IMR-90 (cell line): Measurements from ENCODE around the gene PCDH19. TPM values are rescaled to one million over a fixed set of nuclear protein-coding genes. Genes with fewer than 3 reads are reported as not detected.
A peak's percentile ranks its signal among the peaks of the same experiment; 100 is the strongest.

ENCODE experiments used
- ATAC-seq: fragments of 200-7000 bp; cut with Tn5 transposase; 2 replicates; pipeline ENCODE4 v1.9.1; 2020; ENCODE audit warnings: low read depth, mild to moderate bottlenecking, moderate library complexity
- BruUV-seq: library from RNA; stranded (reverse); fragments of 400-500 nt; replicated peaks from 2 replicates; lab custom pipeline; 2021; lab: Mats Ljungman, UMichigan
- CTCF ChIA-PET: fragments of 300-600 bp; formaldehyde crosslinking; extraction: SDS; loops from one replicate; lab custom pipeline; 2021; ENCODE audit warnings: antibody characterized with exemption; lab: Yijun Ruan, JAX
- POLR2A ChIA-PET: fragments of 300-600 bp; sonication (Branson Sonifier 250); formaldehyde crosslinking; loops from one replicate; lab custom pipeline; 2022; ENCODE audit warnings: antibody characterized with exemption; ENCODE audit not compliant: unreplicated experiment; lab: Charles Lee
- DNase-seq: peaks from one replicate; pipeline ENCODE4 v3.0.0; 2013
- H2AFZ ChIP-seq: replicated peaks from 2 replicates; pipeline ENCODE3; 2013; ENCODE audit warnings: low read length, mild to moderate bottlenecking; ENCODE audit not compliant: poor library complexity
- H2AK5ac ChIP-seq: 2 replicates; pipeline ENCODE4 v1.6.1; 2013; ENCODE audit warnings: low read depth, low read length, inconsistent platforms
- H2AK9ac ChIP-seq: replicated peaks from 2 replicates; pipeline ENCODE3; 2013; ENCODE audit warnings: mild to moderate bottlenecking, low read depth, low read length, moderate library complexity; ENCODE audit not compliant: poor library complexity
- H2BK120ac ChIP-seq: 2 replicates; pipeline ENCODE4 v1.6.1; 2013; ENCODE audit warnings: low read depth, low read length, inconsistent platforms
- H2BK15ac ChIP-seq: 3 replicates; pipeline ENCODE4 v1.6.1; 2013; ENCODE audit warnings: low read depth, low read length, inconsistent platforms
- H2BK20ac ChIP-seq: 2 replicates; pipeline ENCODE4 v1.6.1; 2013; ENCODE audit warnings: low read depth, mild to moderate bottlenecking, inconsistent platforms, low read length, moderate library complexity
- H2BK5ac ChIP-seq: 2 replicates; pipeline ENCODE4 v1.6.1; 2013; ENCODE audit warnings: mild to moderate bottlenecking, low read depth, low read length, inconsistent platforms; ENCODE audit not compliant: poor library complexity, severe bottlenecking
- H3K14ac ChIP-seq: replicated peaks from 2 replicates; pipeline ENCODE4 v1.6.1; 2013; ENCODE audit warnings: low read depth, low read length, inconsistent platforms
- H3K18ac ChIP-seq: 2 replicates; pipeline ENCODE4 v1.6.1; 2013; ENCODE audit warnings: low read depth, low read length, control low read depth
- H3K23ac ChIP-seq: 2 replicates; pipeline ENCODE4 v1.6.1; 2013; ENCODE audit warnings: low read depth, low read length, inconsistent platforms
- H3K27ac ChIP-seq: 2 replicates; pipeline ENCODE4 v1.5.1; 2013; ENCODE audit warnings: mild to moderate bottlenecking, control low read depth, low read length; ENCODE audit not compliant: insufficient read depth
- H3K27me3 ChIP-seq: 2 replicates; pipeline ENCODE4 v1.6.1; 2013; ENCODE audit warnings: low read length; ENCODE audit not compliant: control insufficient read depth, insufficient read depth
- H3K36me3 ChIP-seq: 2 replicates; pipeline ENCODE4 v1.6.1; 2013; ENCODE audit warnings: low read length, mixed read lengths; ENCODE audit not compliant: control insufficient read depth, insufficient read depth
- H3K4ac ChIP-seq: 2 replicates; pipeline ENCODE4 v1.6.1; 2013; ENCODE audit warnings: low read depth, low read length, inconsistent platforms
- H3K4me1 ChIP-seq: 2 replicates; pipeline ENCODE4 v1.6.1; 2013; ENCODE audit warnings: low read length, mixed read lengths; ENCODE audit not compliant: control insufficient read depth, insufficient read depth
- H3K4me2 ChIP-seq: 2 replicates; pipeline ENCODE4 v1.6.1; 2013; ENCODE audit warnings: low read depth, mild to moderate bottlenecking, control low read depth, low read length, moderate library complexity
- H3K4me3 ChIP-seq: 2 replicates; pipeline ENCODE4 v1.5.1; 2013; ENCODE audit warnings: low read depth, mild to moderate bottlenecking, control low read depth, low read length, moderate library complexity; ENCODE audit not compliant: insufficient read depth
- H3K56ac ChIP-seq: 2 replicates; pipeline ENCODE4 v1.6.1; 2013; ENCODE audit warnings: low read length, inconsistent platforms; ENCODE audit not compliant: insufficient read depth; ENCODE audit errors: extremely low read depth
- H3K79me1 ChIP-seq, 2 experiments: 2 replicates each; pipeline ENCODE4 v1.6.1; 2013; ENCODE audit warnings: low read length in 2 of 2, inconsistent platforms in 1 of 2, low read depth in 1 of 2
- H3K9ac ChIP-seq: 2 replicates; pipeline ENCODE4 v1.6.1; 2013; ENCODE audit warnings: low read depth, low read length, control low read depth
- H3K9me1 ChIP-seq: 2 replicates; pipeline ENCODE4 v1.6.1; 2013; ENCODE audit warnings: low read length, inconsistent platforms; ENCODE audit not compliant: insufficient read depth
- H3K9me3 ChIP-seq: 2 replicates; pipeline ENCODE4 v1.6.1; 2013; ENCODE audit warnings: low read length; ENCODE audit not compliant: control insufficient read depth, insufficient read depth
- H4K20me1 ChIP-seq: 2 replicates; pipeline ENCODE4 v1.6.1; 2013; ENCODE audit warnings: low read length, inconsistent platforms; ENCODE audit not compliant: insufficient read depth
- H4K5ac ChIP-seq: 2 replicates; pipeline ENCODE4 v1.6.1; 2013; ENCODE audit warnings: mild to moderate bottlenecking, low read depth, low read length, control low read depth
- H4K8ac ChIP-seq, 2 experiments: 2 replicates each; pipeline ENCODE4 v1.6.1; 2013; ENCODE audit warnings: low read depth in 2 of 2, low read length in 2 of 2, control low read depth in 1 of 2, inconsistent platforms in 1 of 2
- H4K91ac ChIP-seq: 2 replicates; pipeline ENCODE4 v1.6.1; 2013; ENCODE audit warnings: low read depth, low read length, inconsistent platforms; ENCODE audit not compliant: insufficient read depth
- CEBPB ChIP-seq: IDR thresholded peaks from 2 replicates; pipeline ENCODE4 v1.6.1; 2012; ENCODE audit warnings: low read depth, low read length, improper control_type of control experiment
- MAFK ChIP-seq: IDR thresholded peaks from 2 replicates; pipeline ENCODE4 v1.6.1; 2012; ENCODE audit warnings: low read depth, low read length, improper control_type of control experiment
- WGBS, 2 experiments: methylation state at CpG; one replicate each; pipeline versions ENCODE4 v1.1.5 to v1.1.7; 2013; ENCODE audit warnings: missing lambda C conversion rate in 2 of 2; ENCODE audit not compliant: insufficient read length in 1 of 2; ENCODE audit errors: extremely low coverage in 2 of 2; 5-methylcytosine and 5-hydroxymethylcytosine counted together
- dilution Hi-C: fragments of 300-500 bp; cut with HindIII; formaldehyde crosslinking; loops from one replicate; pipeline ENCODE4 v1.14.3; 2018; ENCODE audit warnings: low sequenced_read_pairs; ENCODE audit not compliant: unreplicated experiment
- in situ Hi-C: fragments of 300-500 bp; cut with MboI; formaldehyde crosslinking; loops from 3 replicates; pipeline ENCODE4 v1.14.3; 2019; ENCODE audit warnings: low sequenced_read_pairs, inconsistent platforms, mixed read lengths
- intact Hi-C: fragments of 100-400 bp; cut with micrococcal nuclease; formaldehyde crosslinking; loops from 2 replicates; pipeline ENCODE4 v1.10.0; 2022
- polyA plus RNA-seq, 3 experiments: library from polyadenylated mRNA; depleted of rRNA; stranded (reverse); fragments of >200 nt; gene quantifications; 2 replicates each; pipeline ENCODE4 v1.2.3, GENCODE V29; 2012; ENCODE audit warnings: low replicate concordance in 1 of 3
- total RNA-seq: library from RNA; depleted of rRNA; stranded (reverse); fragments of >200 nt; gene quantifications from 2 replicates; pipeline ENCODE4 v1.2.3, GENCODE V29; 2012

PCDH19 gene
- total and polyA plus RNA-seq, 2 of the 4 experiments (the other 2 are of a cell fraction): not detected

DNA sequence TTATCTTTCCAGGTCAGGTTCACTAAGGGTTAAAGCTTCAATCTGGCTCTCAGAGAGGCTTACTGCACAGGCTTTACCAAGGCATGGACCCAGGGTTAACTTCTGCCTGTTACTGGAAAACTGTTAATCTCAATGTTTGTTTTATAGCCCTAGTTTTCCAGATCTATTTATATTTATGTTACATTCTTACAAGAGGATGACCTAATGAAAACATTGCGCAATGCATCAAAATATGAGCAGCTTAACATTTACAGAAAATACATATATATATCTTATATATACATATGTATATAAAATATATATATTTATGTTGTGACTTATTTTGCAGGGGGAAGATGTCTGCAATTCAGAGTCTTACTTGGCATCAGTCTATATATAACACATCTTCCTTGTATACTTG lies 112.3 kb downstream of the PCDH19 start:
- Histone ChIP-seq H3K27me3 (no peaks in the 10 kb centered on the region; the same call in 1 of the 2 replicates), H3K18ac (no peak overlapping the region), H2BK120ac (no peak overlapping the region), H3K23ac (no peak overlapping the region), H4K20me1 (no peaks in the 10 kb centered on the region; the same call in 1 of the 2 replicates), H2AK9ac (no peak overlapping the region), H3K79me1 (no peaks in the 10 kb centered on the region), H3K4me2 (no peak overlapping the region), H4K5ac (no peak overlapping the region), H3K4ac (no peak overlapping the region), H3K14ac (no peak overlapping the region), H3K56ac (no peak overlapping the region), H4K91ac (no peak overlapping the region), H3K4me1 (no peaks in the 10 kb centered on the region), H2AFZ (no peak overlapping the region), H3K4me3 (no peak overlapping the region), H3K9ac (no peak overlapping the region), H2BK5ac (no peak overlapping the region), H2BK20ac (no peak overlapping the region), H2AK5ac (no peak overlapping the region), H3K36me3 (no peaks in the 10 kb centered on the region), H4K8ac (no peak overlapping the region), H3K9me3 (0 out of 2 replicates have a peak, but pooled peaks cover 2% of the 10 kb centered on the region), H3K27ac (no peak overlapping the region), H2BK15ac (no peak overlapping the region), H3K9me1 (no peaks in the 10 kb centered on the region)
- WGBS, 2 experiments: no CpG with 5 or more reads among the region's 1 CpG
- in situ Hi-C loops (no loop called here), dilution Hi-C loops (no loop called here), intact Hi-C loops (no loop called here)
- ChIA-PET POLR2A (no interaction called here), CTCF (no interaction called here)
- ATAC-seq: no peak
- DNase-seq: no peak
- no TSS peak for BruUV-seq
- TF ChIP-seq CEBPB (peak; percentile 84), MAFK (no peak)
